GM19193 (cell line): Measurements from ENCODE around the gene POP5.
A peak's percentile ranks its signal among the peaks of the same experiment; 100 is the strongest.

ENCODE experiments used
- POLR2A ChIP-seq: IDR thresholded peaks from 4 replicates; pipeline ENCODE4 v1.6.1; 2011; ENCODE audit not compliant: insufficient read depth, insufficient read length; ENCODE audit errors: extremely low read depth

Gene POP5

GRCh38 chr12:120562906-120563305 lies 18.3 kb downstream of the POP5 start:
- no peak for TF ChIP-seq POLR2A

DNA sequence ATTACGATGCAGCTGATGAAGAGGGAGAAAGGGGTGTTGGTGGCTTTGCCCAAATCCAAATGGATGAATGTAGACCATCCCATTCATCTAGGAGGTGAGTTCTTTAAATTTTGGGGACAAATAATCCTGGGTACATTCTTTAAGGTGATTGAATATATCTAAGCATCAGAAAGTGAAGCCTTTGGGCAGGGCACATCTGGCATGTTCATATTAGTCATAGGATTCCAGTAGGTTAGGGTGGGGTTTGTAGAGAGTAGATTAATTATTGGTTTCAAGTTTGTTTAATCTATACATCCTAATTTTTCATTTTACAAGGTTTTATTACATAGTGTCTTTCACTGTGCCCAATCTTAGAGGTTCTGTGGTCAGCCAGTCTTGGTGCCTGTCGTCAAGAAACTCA lies 23.6 kb downstream of the POP5 start:
- TF ChIP-seq POLR2A = no peak

DNA sequence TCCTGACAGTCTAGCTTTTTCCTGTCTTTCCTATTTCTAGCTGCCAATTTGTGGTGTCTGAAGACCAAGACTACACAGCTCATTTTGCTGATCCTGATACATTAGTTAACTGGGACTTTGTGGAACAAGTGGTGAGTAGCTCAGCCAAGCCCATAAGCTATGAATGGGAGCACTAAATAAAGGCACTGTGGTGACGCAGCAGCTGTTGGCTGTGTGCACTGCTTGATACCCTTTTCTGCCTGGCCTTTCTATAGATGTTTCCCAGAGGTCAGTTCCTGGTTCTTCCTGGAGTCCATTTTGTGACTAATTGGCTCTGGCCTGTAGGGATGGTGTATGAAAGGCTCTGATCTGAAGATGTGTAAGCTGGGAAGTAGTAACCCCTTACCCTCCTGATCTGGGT lies 26.5 kb downstream of the POP5 start:
- TF ChIP-seq POLR2A = no peak

DNA sequence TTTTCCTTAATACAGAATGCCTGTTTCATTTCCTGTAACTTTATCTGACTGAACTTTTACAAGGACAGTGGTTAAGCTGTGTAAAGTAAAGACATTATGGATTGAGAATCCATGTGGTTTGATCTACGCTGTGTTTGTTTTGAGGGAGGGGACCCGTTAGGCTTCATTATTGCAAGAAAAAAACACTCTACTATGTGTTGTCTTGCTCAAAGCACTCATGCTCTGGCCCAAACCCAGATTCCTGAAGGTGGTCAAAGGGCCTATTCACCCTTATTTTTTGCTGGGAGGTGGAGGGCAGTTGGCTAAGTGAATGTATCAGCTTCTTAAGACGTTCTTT lies 35.2 kb downstream of the POP5 start:
- TF ChIP-seq POLR2A = no peak

DNA sequence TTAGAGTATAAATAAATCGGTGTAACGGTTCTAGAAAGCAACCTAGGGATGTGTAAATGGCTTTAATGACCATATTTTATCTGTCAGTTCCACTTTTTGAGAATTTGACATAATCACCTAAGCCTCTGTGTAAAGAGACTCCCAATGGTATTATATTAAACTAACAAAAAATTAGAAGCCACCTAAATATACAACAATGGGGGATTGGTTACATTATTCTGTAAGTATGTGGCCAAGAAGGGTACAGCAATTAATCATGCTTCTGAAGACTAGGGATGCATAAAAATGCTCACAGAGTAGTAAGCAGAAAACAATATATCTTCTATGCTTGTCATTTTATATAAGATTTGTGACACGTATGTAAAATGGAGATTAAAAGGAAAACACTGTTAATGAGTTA lies 36.5 kb downstream of the POP5 start:
- no peak for TF ChIP-seq POLR2A

DNA sequence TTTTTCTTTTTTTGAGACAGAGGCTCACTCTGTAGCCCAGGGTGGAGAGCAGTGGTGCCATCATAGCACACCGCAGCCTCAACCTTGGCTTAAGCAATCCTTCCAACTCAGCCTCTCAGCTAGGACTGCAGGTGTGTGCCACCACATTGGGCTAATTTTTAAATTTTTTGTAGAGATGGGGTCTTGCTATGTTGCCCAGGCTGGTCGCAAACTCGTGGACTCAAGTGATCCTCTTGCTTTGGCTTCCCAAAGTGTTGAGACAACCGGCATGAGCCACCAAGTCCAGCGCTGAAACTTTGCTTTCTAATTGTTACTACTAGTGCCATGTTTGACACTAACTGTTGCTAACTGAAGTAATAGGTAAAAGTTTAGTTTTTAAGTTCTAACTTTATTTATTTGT lies 39.0 kb downstream of the POP5 start:
- no peak for TF ChIP-seq POLR2A

DNA sequence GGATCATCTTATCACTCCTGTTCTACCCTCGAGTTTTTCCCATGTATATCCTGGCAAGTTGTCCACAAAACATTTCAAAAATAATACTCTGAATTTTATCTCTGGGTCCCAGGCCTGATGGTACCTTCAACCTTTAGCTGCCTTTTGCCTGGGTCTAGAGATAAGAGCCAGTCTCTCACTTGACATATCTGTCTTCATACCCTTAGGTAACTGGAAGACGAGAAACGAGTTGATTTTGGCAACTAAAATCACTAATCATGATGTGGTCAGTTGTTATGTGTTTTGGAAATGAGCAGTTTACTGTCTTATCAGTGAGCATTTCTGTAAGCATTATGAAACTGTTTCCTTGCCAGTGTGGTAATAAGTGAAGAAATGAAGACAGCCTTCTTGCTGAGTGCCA lies 40.8 kb downstream of the POP5 start:
- no peak for TF ChIP-seq POLR2A

- no peak for TF ChIP-seq POLR2A
Observed at GRCh38 chr12:120539303-120539702, 41.9 kb downstream of the POP5 start.

- TF ChIP-seq POLR2A = no peak
Observed at GRCh38 chr12:120538281-120539156, 42.7 kb downstream of the POP5 start.

GRCh38 chr12:120537856-120538220 lies 43.4 kb downstream of the POP5 start:
- TF ChIP-seq POLR2A = no peak

- TF ChIP-seq POLR2A = no peak
Observed at GRCh38 chr12:120536064-120536791, 45.0 kb downstream of the POP5 start.

DNA sequence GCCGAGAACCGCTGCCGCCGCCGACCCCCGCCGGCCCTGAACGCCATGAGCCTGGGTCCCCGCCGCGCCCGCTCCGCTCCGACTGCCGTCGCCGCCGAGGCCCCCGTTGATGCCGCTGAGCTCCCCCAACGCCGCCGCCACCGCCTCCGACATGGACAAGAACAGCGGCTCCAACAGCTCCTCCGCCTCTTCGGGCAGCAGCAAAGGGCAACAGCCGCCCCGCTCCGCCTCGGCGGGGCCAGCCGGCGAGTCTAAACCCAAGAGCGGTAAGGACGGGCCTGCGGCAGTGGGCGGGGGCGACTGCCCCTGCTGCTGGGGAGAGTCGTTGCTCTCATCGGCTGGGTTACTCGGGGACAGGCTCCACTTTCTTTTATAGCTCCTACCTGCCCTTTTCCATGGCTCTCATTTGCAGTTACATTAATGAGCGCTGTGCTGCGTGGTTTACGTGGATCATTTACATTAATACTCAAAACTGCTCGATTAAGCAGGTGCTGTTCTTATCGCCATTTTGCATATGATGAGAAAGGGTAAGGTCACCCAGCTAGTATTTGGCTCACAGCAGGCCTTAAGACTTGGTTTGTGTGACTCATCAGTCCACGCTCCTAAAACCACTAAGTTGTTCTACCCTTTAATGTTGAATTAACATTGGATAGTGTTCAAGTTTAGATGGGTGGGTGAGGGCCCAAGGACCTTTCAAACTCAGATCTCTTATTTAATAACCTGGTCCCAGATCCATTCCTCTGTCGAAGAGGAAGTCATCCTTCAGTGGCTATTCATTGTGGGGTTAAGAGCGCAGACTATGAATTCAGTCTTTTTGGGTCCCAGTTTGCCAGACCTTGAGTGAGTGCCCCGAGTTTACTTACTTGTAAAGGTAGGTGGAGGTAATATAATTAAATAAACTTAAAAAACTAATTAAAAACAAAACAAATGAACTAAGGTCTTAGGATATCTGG lies 46.2 kb downstream of the POP5 start:
- no peak for TF ChIP-seq POLR2A

- peak; percentile 98 for TF ChIP-seq POLR2A
Observed at GRCh38 chr12:120534203-120534702, 46.9 kb downstream of the POP5 start, which contains the start of gene RNF10. Gene RNF10, plus strand, starts transcription at chr12:120534356. Its CDS starts 456 bp downstream, at chr12:120534812.

GRCh38 chr12:120532701-120533238 lies 48.4 kb downstream of the POP5 start:
- TF ChIP-seq POLR2A = no peak
